ENCODE results near the gene CENPP.

CENPP gene

DNA sequence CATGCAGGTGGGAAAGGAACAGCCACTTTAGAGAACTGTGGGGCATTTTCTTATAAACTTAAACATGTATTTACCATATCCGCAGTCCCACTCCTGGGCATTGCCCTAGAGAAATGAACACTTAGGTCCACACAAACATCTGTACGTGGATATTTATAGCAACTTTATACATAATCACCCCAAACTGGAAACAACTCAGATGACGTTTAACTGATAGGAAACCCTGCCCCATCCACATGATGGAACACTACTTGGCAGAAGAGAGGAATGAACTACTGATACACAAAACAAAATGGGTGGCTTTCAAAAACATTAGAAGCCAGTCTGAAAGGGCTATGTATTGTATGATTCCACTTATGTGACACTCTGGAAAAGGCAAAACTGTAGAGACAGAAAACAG is 187.6 kb downstream of the CENPP start:
- no peak for DNase-seq

DNA sequence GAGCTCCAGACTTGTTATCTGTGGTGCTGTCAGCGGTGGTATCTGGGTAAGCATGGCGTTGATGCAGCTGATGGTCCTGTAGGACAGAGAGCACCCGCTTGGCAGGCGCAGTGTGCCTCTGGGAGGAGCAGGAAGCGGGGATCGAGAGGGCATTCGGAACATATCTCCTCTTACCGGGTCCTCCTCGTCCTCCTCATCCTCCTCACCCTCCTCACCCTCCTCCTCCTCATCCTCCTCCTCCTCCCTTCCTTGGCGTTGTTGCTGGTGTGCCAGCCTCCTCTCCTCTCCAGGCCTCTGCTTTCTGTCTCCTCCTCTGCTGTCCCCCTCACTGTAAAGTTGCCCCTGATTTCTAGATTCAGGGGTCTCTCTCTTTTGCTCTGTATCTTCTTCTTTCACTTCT is 188.9 kb downstream of the CENPP start:
- no peak for DNase-seq

DNA sequence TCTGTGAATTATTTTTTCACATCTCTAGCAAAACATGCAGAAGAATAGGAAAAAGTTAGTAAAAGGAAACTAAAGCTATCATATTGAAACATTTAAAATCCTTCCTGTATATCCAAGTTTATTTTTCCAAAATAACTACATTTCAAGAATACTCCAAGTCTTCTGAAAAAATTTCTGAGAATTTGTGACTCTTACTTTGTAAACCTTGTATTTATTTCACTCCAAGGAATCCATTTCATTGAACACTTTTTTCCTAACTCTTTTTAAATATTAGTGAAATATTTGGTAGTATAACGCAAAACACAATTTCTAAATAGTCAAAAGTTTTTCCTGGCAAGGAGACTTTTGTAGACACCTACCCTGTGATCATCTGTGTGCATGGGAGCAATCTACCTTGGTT is 190.8 kb downstream of the CENPP start:
- no peak for DNase-seq

DNA sequence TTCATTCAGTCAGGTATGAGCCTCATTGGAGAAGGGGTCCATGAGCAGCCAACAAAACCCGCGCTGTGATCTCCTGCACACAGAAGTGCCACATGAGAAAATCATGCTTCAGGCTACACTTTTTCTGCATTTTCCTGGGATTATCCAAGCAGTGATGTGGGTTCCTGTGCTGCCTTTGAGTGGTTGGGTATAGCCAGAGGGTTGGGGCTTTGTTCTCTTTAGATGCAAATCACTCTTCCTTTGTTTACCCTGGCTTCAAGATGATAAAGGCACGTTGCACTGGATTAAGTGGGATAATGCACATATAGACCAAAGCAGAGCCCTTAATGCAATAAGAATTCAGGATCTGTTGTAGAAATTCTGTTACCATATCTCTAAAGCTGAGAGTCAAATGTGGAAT is 191.3 kb downstream of the CENPP start:
- DNase-seq, result no peak

DNA sequence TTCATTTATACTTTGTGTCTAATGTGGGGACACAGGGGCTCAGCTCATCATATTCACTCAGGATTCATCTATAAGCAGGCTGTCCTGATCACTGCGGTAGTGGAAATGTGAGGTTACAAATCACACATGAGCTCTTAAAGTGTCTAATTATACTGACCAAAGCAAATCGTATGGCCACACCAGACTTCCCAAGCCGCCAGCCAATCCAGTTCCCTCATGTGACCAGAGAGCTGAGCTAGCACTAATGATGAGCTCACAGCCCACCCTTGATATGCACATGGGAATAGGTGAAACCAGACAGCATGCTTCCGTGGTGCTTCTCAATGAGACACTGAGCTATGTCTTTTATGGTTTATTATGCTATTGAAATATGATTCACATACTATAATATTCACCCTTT is 192.4 kb downstream of the CENPP start:
- DNase-seq, result no peak

DNA sequence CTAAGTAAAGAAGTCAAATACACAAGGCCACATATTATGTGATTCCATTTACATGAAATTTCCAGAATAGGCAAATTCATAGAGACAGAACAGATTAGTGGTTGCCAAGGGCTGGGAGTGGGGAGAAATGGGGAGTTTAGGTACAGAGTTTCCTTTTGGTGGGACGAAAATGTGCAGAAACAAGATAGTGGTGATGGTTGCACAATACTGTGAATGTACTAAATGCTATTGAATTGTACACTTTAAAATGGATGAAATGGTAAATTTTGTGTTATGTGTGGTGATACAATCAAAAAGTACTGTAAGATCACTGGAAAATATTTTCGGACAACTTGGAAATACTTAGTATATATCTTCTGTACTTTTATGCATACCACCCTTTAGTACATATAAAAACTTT is 195.1 kb downstream of the CENPP start:
- no peak for DNase-seq

DNA sequence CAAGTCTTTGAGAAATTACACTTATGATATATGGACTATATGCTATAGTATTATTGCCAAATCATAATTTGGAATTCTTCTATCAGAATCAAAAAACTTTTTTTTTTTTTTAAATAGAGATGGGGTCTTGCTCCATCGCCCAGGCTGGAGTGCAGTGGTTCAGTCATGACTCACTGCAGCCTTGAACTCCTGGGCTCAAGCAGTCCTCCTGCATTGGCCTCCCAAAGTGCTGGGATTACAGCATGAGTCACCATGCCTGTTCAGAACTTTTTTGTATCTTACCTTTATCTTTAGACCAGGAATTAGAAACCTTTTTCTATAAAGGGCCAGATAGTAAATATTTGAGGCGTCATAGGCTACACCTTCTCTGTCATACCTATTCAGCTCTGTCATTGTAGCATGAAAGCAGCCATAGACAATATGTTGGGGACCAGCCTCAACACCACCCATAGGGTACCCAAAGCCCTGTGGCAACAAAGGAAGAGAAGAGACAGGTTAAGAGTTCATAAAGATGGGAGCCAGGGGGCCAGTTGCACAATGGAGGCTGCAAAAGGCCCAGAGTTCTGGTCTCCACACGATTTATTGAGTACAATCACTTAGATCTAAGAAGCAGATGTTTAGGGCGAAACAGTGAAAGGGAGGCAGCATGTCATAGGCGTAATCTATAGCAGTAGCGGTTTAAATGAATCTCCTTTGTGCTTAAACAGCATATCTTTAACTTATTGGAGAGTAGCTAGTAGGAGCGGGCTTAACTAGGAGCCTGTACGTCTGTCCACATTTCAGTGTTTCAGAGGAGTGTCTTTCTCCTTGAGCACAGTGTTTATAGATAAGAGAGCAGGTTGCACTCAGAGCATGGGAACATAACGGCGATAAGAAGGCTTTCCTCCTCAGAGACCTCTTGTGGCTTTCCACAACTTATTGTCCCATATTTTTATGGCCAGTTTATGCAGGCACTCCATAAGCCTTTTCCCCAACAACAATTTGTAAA is 197.5 kb downstream of the CENPP start:
- no peak for DNase-seq

DNA sequence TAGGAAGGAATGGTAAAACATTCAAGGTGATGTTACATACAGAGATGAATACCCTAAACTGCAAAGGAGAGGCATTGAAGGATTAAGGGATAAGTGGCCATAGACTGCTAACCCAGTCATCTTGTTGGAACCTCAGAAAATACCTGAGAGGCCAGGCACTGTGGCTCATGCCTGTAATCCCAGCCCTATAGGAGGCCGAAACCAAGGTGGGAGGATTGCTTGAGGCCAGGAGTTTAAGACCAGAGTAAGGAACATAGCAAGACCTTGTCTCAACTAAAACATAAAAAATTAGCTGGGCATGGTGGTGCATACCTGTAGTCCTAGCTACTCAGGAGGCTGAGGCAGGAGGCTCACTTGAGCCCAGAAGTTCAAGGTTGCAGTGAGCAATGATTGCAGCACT is 199.1 kb downstream of the CENPP start:
- DNase-seq, result no peak

DNA sequence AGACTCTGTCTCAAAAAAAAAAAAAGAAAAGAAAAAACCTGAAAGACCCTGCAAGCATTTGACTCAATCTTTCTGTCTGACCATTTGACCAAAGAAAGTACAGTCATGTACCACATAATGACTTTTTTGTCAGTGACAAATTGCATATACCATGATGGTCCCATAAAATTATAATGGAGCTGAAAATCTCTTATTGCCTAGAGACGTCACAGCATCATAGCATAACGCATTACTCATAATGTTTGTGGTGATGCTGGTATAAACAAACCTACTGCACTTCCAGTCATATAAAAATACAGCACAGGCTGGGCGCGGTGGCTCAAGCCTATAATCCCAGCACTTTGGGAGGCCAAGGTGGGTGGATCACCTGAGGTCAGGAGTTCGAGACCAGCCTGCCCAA is 199.6 kb downstream of the CENPP start:
- no peak for DNase-seq

DNA sequence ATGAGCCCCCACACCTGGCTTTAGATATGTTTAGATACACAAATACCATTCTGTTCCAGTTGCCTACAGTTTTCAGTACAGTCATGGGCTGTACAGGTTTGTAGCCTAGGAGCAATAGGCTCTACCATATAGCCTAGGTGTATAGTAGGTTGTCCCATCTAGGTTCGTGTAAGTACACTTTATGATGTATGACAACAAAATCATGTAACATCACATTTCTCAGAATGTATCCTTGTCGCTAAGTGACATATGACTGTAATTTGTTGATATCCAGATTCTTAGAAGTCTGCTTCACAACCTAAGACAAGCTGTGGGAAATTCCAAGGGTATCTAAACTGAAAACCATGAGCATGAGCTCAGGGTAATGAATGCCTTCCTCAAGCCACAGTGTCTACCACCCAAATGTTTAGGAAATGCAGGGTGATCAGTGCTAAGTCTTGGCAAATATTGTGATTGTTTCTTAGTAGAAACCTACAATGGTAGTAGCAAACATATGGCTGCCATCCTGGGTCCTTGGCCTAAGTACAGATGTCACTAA is 201.6 kb downstream of the CENPP start:
- DNase-seq, result no peak

DNA sequence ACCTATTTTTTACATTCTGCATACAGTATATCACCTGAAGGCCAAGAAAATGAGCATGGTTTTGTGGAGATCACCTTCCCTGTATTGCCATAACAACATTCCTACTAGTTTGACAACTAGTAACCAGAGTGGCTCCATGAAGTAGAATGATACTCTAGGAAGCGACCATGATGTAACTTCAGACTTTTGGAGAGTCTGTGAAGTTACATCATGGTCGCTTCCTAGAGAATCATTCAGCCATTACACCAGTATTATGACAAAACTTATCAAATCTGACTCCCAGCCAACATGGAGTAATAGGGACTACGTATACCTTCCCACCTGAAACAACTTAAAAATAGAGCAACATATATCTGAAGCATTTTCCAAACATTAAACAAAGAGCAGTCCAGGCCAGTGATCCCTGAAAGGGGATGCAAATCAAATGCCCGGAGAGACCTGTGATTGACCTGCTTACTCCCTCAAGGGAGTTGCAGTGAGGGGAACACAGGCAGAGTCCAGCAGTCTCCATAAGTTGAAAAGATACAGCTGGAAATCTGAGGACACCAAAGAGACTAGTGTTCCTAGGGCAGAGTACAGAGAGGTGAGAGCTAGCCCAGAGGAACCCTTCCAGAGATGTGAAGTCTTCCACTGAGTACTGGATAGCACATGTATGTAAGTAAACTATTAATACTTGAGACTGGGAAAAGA is 202.2 kb downstream of the CENPP start:
- DNase-seq, result no peak

DNA sequence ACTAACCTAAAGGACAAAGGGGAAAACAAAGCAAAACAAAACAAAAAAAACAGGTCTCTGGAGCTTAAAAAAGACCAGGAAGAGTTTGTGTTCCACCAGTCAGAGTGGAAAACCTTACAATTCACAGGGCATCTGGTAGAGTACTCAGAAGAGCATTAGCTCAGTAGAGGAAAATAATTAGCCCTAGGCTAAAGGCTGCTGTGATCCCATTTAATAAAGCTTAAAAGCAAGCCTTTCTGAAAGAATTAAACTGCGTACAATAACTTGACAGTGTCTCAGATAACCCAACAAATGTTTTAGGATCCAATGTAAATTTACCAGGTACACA is 202.7 kb downstream of the CENPP start:
- no peak for DNase-seq

DNA sequence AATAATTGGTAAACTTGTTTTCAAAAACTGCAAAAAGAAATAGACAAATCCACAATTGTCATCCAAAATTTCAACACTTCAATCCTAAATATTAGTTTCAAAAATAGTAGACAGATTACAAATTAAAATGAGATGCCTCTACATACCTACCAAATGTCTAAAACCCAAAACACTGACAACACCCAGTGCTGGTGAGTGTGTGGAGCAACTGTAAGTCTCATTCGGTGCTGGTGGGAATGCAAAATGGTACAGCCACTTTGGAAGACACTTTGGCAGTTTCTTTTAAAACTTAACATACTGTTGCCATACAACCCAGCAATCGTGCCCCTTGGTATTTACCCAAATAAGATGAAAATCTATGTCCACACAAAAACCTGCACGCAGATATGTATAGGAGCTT is 203.4 kb downstream of the CENPP start:
- no peak for DNase-seq

DNA sequence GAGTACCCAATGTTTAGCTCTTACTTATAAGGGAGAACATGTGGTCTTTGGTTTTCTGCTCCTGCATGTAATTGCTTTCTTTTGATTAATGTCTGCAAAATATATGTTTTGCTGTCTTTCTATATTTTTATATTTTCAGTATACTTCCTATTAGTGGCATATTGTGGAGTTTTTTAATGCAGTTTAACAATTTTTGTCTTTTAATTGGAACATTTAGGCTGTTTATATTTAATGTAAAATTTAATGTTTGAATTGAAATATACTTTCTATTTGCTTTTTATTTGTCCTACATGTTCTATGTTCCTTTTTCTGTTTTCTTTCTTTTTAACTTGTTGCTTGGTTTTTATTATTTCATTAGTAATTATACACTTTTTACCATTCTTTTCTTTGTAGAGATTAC is 205.1 kb downstream of the CENPP start:
- DNase-seq, result no peak

DNA sequence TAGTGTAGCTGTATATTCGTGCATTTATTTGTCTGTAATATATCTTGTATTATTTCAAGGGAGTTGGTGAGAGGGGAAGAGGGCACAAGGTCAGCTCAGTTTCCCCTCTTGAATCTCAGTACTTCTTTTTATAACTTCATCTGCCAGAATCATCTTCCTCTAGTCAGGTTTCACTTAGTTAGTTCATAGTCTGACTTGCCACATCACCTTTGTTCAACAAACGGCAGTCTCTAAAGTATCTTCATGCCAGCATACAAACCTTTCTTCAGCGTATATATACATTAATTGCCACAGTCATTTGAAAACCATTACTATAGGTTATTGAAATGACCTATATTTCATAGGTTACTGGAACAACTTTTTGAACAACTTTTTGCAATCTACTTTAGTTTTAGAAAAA is 208.5 kb downstream of the CENPP start:
- no peak for DNase-seq

DNA sequence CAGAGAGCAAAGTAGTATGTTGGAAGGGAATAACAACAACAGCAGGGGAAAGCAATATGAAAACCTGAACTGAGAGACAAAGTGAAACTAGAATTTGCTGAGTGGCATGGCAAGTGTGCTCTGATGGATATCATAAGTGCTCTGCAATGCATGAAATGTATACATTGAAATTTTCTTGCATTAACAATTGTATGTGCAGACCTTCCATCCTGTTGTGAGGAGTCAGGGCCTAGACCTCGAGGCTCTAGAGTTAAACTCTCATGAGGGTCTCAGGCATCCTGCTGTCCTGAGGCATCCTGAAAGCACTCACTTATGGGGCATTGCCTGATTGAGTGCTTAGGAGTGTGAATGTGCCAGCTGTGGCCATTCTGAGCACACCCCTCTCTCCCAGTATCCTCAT is 208.9 kb downstream of the CENPP start:
- DNase-seq, result no peak

DNA sequence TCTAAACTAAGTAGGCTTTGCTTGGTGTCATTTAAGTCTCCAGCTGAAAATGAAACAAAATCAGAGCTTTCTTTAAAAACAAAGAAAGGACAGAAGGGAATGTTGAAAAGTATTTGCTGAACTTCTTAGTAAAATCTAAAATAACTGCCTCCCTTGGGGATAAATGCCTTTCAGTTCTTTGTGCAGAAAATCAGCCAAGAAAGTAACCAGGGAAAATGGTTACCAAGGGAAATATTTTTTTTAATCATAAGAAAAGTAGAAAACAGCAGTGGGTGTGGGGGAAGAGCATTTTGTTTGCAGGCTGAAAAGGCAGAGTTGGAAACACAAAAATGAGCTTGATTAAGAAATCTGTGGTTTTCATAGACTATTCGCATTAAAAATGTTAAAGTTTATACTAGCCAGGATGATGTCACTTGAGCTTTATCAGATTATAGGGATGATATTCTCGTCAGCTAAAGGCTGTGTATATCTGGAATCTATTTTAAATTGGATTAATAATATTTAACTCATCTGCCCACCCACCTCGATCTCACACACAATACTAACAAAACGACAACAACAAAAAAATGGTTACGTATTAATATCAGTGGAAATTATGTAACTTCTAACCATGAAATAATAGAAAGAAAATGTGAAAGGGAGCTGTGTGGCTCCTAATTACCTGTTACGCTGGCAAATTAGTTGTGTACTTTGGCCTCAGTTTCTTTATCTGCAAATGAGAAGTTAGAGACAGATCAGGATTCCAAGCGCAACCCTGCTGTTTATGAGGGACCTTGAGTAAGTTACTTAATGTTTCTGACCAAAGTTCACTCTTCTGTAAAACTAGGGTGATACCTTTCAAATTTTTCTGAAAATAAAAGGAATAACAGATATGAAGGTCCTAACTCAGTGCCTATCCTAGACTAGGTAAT is 210.4 kb downstream of the CENPP start, which contains the start of gene ECM2:
Gene ECM2 (minus strand): TSS at position 51 of the 911 bp plus-strand sequence. CDS start 13,124 bp downstream, outside the sequence.
- no peak for DNase-seq

DNA sequence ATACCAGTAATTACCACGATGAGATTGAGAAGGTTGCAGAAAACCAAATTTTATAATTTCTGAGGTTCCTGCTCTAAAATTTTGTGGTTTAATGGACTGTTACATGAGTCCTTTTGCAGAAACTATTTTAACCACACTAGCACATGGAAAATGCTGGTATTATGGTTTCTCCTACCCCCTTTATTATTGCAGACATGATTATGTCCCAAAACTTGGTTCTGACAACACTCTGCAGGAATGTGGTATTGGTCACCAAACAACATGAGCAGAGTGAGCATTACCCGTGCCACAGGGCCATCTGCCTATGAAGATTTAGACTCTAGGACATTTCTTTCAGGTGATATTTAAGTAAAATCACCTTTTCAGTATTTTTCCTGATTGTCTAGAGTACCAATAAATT is 212.8 kb downstream of the CENPP start:
- no peak for DNase-seq

DNA sequence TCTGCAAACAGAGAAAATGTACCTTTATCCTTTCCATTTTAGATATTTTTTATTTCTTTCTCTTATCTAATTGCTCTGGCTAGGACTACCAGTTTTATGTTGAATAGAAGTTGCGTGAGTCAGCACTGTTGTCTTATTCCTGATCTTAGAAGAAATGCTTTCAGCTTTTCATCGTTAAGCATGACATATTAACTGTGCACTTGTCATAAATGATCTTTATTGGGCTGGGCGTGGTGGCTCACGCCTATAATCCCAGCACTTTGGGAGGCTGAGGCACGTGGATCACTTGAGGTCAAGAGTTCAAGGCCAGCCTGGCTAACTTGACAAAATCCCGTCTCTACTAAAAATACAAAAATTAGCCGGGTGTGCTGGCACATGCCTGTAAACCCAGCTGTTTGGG is 218.2 kb downstream of the CENPP start:
- no peak for DNase-seq

DNA sequence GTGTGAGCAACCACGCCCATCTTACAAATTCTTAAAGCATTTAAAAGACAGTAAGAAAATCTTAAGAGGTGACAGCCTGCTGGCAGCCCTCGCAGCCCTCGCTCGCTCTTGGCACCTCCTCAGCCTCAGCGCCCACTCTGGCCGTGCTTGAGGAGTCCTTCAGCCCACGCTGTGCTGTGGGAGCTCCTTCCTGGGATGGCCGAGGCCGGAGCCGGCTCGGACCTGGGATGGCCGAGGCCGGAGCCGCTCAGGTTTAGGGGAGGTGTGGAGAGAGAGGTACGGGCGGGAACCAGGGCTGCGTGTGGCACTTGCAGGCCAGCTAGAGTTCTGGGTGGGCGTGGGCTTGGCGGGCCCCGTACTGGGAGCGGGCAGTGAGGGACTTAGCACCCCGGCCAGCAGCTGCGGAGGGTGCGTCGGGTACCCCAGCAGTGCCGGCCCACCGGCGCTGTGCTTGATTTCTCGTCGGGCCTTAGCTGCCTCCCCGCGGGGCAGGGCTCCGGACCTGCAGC is 219.3 kb downstream of the CENPP start:
- DNase-seq, result no peak

DNA sequence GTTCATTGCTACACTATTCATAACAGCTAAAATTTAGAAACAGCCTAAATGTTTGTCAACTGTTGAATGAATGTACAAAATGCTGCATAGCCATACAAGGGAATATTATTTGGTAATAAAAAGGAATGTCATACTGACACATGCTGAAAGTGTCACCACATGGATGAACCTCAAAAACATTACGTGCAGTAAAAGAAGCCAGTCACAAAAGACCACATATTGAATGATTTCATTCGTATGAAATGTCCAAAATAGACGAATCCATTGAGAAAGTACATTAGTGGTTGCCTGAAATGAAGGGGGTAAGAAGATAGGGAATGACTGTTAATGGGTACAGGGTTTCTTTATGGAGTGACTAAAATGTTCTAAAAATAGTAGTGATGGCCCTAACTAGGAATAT is 221.6 kb downstream of the CENPP start:
- DNase-seq, result no peak

DNA sequence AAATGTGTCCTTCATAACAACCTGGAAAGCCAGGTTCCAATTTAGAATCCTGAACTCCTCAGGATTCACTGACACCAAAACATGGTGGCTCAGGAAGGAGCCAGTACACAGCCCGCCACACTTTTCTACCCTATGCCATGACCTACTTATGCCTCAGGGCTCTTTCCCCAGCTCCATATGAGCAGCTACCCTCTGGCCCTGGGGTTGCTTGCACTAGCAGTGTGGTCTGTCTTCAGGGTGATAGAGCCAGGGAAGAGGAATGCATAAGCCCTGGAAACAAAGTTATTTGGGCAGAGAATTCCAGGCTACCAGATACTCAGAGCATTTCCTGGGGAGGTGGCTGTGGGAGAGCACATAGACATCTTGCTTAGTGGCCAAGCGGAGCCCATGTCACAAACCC is 225.0 kb downstream of the CENPP start:
- no peak for DNase-seq

All from stimulated activated CD4-positive, alpha-beta T cell treated with anti-CD3 and anti-CD28 coated beads, Interleukin-2, amount 100 ng/mL, for 48 hours (primary cell).